GM21717 (cell line): ENCODE data around the gene MAGEH1.
A peak's percentile ranks its signal among the peaks of the same experiment; 100 is the strongest.

ENCODE experiments used
- ATAC-seq: cut with Tn5 transposase; IDR thresholded peaks from one replicate; pipeline ENCODE4 v1.9.1; 2021; ENCODE audit warnings: mild to moderate bottlenecking, moderate library complexity; ENCODE audit not compliant: unreplicated experiment

Gene MAGEH1

DNA sequence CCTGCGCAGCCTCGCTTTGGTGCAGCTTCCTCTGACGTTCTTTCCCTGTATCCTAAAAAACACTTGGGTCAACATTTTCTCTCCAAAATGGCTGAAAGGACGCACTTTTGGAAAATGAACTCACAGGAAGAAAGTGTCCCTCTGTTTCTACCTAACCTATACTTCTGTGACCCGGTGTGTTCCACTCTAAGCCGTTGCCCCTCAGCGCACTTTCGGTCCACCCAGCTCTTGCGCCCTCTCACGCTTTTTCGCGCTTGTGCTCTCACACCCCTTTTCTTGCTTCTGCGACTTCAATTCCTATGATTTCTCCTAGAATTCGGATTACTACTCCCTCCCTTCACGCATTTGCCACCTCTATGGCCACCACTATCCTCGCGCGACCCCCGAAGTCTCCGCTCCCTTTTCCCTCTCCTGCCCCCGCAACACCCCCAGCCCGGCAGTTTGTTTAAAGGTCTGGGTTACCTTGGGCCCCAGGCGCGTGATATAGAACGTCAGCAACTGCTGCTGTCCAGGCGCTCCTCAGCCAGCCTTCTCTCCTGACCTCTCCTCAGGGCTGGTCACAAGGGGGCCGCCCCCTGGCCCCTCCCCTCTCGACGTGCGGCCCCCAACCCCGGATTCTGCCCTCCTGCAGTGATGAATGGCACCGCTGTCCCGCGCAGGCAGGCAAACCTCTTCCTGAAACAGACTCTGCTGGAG is 37.5 kb downstream of the MAGEH1 start, which contains the start of gene USP51:
Gene USP51, minus strand, starts transcription at position 535 of the 696 bp plus-strand sequence. CDS start 909 bp downstream, outside the sequence.
- ATAC-seq = peak; percentile 45

DNA sequence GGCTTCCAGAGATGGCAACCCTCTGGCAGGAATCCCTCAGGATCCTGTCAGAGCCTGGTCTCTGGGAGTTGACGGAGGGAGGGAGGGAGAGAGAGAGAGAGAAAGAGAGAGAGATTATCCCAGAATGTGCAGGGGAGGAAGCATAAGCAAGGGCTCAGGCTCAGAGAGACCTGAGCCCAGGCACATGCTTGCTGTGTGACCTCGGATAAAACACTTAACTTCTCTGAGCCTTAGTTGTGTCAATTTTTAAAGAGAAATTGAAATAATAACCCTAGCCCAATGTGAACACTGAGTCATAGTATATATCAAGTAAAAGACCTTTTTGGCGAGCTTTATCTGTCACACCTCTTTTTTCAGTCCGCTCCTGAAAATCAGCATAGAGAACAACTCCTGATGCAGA is 38.2 kb downstream of the MAGEH1 start:
- no peak for ATAC-seq

DNA sequence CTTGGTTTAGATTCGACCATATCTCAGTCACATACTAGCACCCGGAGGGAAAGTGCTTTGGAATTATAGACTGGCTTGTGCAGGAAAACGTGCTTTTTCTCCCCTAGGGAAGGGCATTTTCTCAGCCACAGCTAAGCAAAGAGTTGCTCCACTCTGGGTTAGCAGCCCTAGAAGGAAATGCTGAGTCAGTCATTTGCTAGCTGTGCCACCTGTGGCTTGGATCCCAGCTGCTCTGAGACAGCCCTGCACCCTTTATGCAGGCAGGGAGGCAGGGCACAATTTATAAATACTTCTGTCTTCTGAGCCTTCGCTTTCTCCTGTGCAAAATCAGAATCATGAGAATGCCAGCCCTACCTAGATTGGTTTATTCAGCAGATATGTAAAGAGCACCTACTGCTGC is 39.0 kb downstream of the MAGEH1 start:
- no peak for ATAC-seq
